SK-N-SH treated with all-trans-retinoic acid at 6 μM for 48 hours (cell line): ENCODE data around the gene ELF1.
"Not testable (repeated sequence)": the region's sequence is repeated elsewhere in the genome, so short reads cannot be mapped to it uniquely, and the experiment has no call there.

Experiments used
- BACH2 ChIP-seq: fragments of 250-450 bp; sonication (Bioruptor Pico); IDR thresholded peaks from 2 replicates; pipeline ENCODE4 v1.9.0; 2021; ENCODE audit warnings: mild to moderate bottlenecking, borderline replicate concordance
- CSDC2 ChIP-seq: fragments of 250-450 bp; sonication (Bioruptor Pico); IDR thresholded peaks from 2 replicates; pipeline ENCODE4 v1.5.0; 2020; ENCODE audit warnings: mild to moderate bottlenecking, moderate library complexity
- ESRRG ChIP-seq: fragments of 250-450 bp; sonication (Bioruptor Pico); IDR thresholded peaks from 2 replicates; pipeline ENCODE4 v1.6.1; 2021; ENCODE audit warnings: mild to moderate bottlenecking
- PATZ1 ChIP-seq: fragments of 250-450 bp; sonication (Bioruptor Pico); IDR thresholded peaks from 2 replicates; pipeline ENCODE4 v1.8.0; 2020; ENCODE audit warnings: mild to moderate bottlenecking, moderate library complexity, borderline replicate concordance
- POU6F1 ChIP-seq: fragments of 250-450 bp; sonication (Bioruptor Pico); IDR thresholded peaks from 2 replicates; pipeline ENCODE4 v1.8.0; 2021; ENCODE audit warnings: low read depth, mild to moderate bottlenecking, moderate library complexity, borderline replicate concordance
- PPARA ChIP-seq: fragments of 250-450 bp; sonication (Bioruptor Pico); IDR thresholded peaks from 2 replicates; pipeline ENCODE4 v1.5.0; 2020; ENCODE audit warnings: mild to moderate bottlenecking, borderline replicate concordance
- TCF4 ChIP-seq: fragments of 250-450 bp; sonication (Bioruptor Pico); IDR thresholded peaks from 2 replicates; pipeline ENCODE4 v1.8.0; 2021; ENCODE audit warnings: mild to moderate bottlenecking, moderate library complexity, borderline replicate concordance
- TOX ChIP-seq: fragments of 250-450 bp; sonication (Bioruptor Pico); IDR thresholded peaks from 2 replicates; pipeline ENCODE4 v1.8.0; 2021; ENCODE audit warnings: mild to moderate bottlenecking, moderate library complexity, borderline replicate concordance
- ZFP3 ChIP-seq: fragments of 250-450 bp; sonication (Bioruptor Pico); IDR thresholded peaks from 2 replicates; pipeline ENCODE4 v1.5.0; 2020; ENCODE audit warnings: mild to moderate bottlenecking, moderate library complexity
- ZNF70 ChIP-seq: fragments of 450-650 bp; formaldehyde crosslinking; IDR thresholded peaks from 2 replicates; pipeline ENCODE4 v1.5.0; 2020; ENCODE audit warnings: mild to moderate bottlenecking, moderate library complexity
- TF ChIP-seq, protein P1 (sequence below): fragments of 250-450 bp; sonication (Bioruptor Pico); IDR thresholded peaks from 2 replicates; pipeline ENCODE4 v1.5.1; 2020; ENCODE audit warnings: low read depth, mild to moderate bottlenecking, moderate library complexity
- TF ChIP-seq, protein P2 (sequence below): fragments of 250-450 bp; sonication (Bioruptor Pico); IDR thresholded peaks from 2 replicates; pipeline ENCODE4 v1.5.1; 2021; ENCODE audit warnings: mild to moderate bottlenecking, moderate library complexity
- TF ChIP-seq, protein P3 (sequence below): fragments of 250-450 bp; sonication (Bioruptor Pico); IDR thresholded peaks from 2 replicates; pipeline ENCODE4 v1.5.0; 2020; ENCODE audit warnings: mild to moderate bottlenecking, moderate library complexity

DNA sequence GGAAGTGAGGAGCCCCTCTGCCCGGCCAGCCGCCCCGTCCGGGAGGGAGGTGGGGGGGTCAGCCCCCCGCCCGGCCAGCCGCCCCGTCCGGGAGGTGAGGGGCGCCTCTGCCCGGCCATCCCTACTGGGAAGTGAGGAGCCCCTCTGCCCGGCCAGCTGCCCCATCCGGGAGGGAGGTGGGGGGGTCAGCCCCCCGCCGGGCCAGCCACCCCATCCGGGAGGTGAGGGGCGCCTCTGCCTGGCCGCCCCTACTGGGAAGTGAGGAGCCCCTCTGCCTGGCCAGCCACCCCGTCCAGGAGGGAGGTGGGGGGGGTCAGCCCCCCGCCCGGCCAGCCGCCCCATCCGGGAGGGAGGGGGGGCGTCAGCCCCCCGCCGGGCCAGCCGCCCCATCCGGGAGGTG is 118.5 kb downstream of the ELF1 start:
- TF ChIP-seq POU6F1 (CRISPR knock-in tag); ESRRG (CRISPR knock-in tag); CSDC2 (CRISPR knock-in tag); PATZ1 (CRISPR knock-in tag); ZNF70 (CRISPR knock-in tag); ZFP3; BACH2; PPARA (CRISPR knock-in tag); TOX (CRISPR knock-in tag); TCF4 (CRISPR knock-in tag): not testable (repeated sequence)
- TF ChIP-seq, protein P1, sequence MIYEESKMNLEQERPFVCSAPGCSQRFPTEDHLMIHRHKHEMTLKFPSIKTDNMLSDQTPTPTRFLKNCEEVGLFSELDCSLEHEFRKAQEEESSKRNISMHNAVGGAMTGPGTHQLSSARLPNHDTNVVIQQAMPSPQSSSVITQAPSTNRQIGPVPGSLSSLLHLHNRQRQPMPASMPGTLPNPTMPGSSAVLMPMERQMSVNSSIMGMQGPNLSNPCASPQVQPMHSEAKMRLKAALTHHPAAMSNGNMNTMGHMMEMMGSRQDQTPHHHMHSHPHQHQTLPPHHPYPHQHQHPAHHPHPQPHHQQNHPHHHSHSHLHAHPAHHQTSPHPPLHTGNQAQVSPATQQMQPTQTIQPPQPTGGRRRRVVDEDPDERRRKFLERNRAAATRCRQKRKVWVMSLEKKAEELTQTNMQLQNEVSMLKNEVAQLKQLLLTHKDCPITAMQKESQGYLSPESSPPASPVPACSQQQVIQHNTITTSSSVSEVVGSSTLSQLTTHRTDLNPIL (CRISPR knock-in tag) = not testable (repeated sequence)
- TF ChIP-seq, protein P2, sequence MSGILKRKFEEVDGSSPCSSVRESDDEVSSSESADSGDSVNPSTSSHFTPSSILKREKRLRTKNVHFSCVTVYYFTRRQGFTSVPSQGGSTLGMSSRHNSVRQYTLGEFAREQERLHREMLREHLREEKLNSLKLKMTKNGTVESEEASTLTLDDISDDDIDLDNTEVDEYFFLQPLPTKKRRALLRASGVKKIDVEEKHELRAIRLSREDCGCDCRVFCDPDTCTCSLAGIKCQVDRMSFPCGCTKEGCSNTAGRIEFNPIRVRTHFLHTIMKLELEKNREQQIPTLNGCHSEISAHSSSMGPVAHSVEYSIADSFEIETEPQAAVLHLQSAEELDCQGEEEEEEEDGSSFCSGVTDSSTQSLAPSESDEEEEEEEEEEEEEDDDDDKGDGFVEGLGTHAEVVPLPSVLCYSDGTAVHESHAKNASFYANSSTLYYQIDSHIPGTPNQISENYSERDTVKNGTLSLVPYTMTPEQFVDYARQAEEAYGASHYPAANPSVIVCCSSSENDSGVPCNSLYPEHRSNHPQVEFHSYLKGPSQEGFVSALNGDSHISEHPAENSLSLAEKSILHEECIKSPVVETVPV (CRISPR knock-in tag) = not testable (repeated sequence)
- TF ChIP-seq, protein P3, sequence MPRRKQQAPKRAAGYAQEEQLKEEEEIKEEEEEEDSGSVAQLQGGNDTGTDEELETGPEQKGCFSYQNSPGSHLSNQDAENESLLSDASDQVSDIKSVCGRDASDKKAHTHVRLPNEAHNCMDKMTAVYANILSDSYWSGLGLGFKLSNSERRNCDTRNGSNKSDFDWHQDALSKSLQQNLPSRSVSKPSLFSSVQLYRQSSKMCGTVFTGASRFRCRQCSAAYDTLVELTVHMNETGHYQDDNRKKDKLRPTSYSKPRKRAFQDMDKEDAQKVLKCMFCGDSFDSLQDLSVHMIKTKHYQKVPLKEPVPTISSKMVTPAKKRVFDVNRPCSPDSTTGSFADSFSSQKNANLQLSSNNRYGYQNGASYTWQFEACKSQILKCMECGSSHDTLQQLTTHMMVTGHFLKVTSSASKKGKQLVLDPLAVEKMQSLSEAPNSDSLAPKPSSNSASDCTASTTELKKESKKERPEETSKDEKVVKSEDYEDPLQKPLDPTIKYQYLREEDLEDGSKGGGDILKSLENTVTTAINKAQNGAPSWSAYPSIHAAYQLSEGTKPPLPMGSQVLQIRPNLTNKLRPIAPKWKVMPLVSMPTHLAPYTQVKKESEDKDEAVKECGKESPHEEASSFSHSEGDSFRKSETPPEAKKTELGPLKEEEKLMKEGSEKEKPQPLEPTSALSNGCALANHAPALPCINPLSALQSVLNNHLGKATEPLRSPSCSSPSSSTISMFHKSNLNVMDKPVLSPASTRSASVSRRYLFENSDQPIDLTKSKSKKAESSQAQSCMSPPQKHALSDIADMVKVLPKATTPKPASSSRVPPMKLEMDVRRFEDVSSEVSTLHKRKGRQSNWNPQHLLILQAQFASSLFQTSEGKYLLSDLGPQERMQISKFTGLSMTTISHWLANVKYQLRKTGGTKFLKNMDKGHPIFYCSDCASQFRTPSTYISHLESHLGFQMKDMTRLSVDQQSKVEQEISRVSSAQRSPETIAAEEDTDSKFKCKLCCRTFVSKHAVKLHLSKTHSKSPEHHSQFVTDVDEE = not testable (repeated sequence)
